GM19025 (cell line): ENCODE results near the gene HTR3C.

ENCODE experiments used
- ATAC-seq: cut with Tn5 transposase; IDR thresholded peaks from one replicate; pipeline ENCODE4 v1.9.1; 2021; ENCODE audit warnings: mild to moderate bottlenecking, low read depth, moderate library complexity; ENCODE audit not compliant: unreplicated experiment

Gene HTR3C

DNA sequence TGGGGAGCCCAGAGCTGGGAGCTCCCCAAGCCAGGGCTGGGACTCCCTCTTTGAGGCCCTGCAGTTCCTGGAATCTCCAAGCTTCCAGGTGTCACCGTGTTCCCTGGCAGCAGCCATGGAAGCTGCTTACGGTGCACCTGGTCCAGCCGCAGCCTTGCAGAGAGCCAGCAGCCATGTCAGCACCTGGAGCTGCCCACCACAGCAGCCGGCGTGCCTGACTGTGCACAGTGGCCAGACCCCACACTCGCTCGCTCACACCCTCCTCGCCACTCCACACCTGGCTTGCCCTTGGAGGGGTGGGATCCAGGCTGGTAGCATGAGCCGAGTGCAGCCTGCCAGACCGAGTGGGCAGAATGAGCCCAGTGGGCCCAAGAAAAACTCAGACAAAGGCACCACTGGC is 29.2 kb downstream of the HTR3C start:
- ATAC-seq, result no peak

DNA sequence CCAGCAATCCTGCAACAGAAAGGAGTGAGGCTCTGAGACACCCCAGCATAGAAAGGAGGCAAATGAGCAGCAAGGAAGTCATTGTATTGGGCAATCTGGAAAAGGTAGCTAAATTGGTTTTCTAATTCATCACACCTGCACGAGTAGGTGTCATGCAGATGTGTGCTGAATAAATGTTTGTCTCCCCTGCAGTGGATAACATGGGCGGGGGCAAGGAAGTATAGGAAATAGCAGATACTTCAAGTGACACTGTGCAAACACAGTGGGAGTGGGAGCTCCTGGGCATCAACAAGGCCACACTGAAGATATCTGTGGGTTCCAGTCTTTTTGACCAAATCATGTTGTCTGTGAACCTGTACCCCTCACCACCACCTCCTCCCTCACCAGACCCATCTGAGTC is 29.6 kb downstream of the HTR3C start:
- ATAC-seq, result no peak

DNA sequence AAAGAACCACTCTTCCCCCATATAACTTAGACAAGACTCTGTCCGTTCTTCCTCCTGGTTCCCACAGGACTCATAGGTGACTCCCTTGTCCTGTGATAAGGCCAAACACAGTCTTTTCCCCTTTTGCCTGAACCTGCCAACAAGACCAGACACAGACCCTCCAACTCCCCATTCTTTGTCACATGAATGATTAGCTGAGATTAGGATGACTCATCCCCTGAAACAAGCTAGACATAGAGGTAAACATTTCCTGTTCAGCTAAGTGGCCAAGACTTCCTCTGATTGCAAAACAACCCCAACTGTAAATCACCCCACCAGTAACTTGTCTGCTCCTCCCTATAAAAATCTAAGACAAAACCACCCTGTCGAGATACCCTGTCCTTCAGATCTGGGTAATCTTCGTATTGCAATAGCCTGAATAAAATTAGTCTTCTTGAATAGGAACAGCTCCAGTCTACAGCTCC is 32.6 kb downstream of the HTR3C start:
- ATAC-seq, result no peak

DNA sequence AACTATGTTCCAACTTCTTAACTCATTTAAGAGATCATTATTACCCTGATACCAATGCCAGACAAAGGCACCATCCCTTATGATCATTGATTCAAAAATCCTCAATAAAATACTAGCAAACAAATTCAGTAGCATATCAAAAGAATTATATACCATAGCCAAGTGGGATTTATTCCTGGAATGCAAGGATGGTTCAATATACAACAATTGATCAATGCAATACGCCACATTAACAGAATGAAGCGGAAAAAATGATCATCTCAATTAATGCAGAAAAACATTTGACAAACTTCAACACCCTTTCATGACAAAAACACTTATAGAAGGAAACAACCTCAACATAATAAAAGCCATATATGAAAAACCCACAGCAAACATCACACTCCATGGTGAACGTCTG is 39.4 kb downstream of the HTR3C start:
- no peak for ATAC-seq

GRCh38 chr3:184096811-184097383 is 44.0 kb downstream of the HTR3C start, which contains the start of gene HTR3E:
TSS of gene HTR3E (plus strand) at chr3:184097064. CDS start at chr3:184097530, 466 bp downstream.
- ATAC-seq, result no peak

DNA sequence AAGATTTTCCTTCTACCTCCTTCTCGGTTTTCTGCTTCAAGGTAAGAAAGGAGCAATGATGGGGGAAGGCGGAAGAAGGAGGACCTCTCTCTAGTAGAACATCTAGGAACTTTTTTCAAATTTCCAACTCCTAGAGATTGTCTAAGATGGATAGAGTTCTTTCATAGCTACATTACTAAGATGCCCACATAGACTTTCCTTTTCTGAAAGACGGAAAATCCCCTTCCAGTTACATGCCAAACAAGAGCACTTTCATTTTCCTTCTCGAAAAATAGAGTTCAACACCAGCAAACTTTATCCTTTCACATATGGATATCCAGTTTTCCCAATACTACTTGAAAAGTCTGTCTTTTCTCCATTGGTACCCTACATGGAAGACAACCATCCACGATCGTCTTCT is 44.7 kb downstream of the HTR3C start:
- no peak for ATAC-seq

DNA sequence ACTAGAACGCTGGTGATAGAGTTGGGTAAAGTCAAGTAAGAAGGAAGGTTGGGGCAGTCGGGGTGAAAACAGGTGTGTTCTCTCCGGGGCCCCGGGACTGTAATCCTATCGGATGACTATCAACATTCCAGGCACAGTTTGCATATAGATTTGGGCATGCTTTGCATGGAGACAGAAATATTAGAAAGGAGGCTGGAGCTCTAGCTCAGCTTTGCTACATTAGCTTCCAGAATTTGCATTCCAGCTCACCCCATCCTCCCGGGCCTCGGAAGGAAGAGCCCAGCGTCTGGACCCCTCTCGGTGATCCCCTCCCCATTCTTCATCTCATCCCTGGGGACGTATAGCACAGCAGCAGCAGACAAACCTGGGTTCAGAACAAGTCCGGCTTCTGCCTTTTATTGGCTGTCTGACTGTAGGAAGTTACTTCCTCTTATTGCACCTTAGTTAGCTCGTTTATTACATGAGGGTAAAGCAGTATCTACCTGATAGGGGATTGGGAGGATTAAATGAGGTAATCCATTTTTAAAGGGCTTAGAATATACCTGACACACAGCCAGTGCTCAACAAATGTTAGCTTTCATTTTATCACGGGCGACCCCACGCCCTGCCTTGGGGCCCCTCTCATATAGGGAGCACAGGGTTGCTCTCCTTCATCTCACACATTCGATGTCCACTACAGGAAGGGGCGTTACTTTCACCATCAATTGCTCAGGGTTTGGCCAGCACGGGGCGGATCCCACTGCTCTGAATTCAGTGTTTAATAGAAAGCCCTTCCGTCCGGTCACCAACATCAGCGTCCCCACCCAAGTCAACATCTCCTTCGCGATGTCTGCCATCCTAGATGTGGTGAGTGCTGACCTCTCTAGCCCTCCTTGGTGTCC is 47.2 kb downstream of the HTR3C start:
- no peak for ATAC-seq
